Activated B cell treated with CpG ODN at 0.5 μM for 24 hours (primary cell): Measurements from ENCODE around the gene GALNT9. TPM values are rescaled to one million over a fixed set of nuclear protein-coding genes. Genes with fewer than 3 reads are reported as not detected.
"Not testable (repeated sequence)": the region's sequence is repeated elsewhere in the genome, so short reads cannot be mapped to it uniquely, and the experiment has no call there.

Experiments used
- ATAC-seq: fragments of 200-7000 bp; cut with Tn5 transposase; one replicate; pipeline ENCODE4 v1.10.0; 2021; ENCODE audit warnings: low read depth, mild to moderate bottlenecking, moderate library complexity
- CTCF ChIA-PET: fragments of 350-600 bp; sonication (Branson Sonifier 250); formaldehyde crosslinking; loops from one replicate; lab custom pipeline; 2021; ENCODE audit warnings: antibody characterized with exemption; lab: Charles Lee
- POLR2A ChIA-PET: fragments of 350-600 bp; sonication (Branson Sonifier 250); formaldehyde crosslinking; loops from one replicate; lab custom pipeline; 2021; ENCODE audit warnings: antibody characterized with exemption; lab: Charles Lee
- DNase-seq: peaks from one replicate; pipeline ENCODE4 v3.0.0; 2022
- H3K27ac Mint-ChIP-seq: one replicate; pipeline ENCODE4 v1.8.0; 2020; ENCODE audit warnings: mixed read lengths
- H3K27me3 Mint-ChIP-seq: one replicate; pipeline ENCODE4 v1.8.0; 2021; ENCODE audit warnings: mixed read lengths
- H3K36me3 Mint-ChIP-seq: one replicate; pipeline ENCODE4 v1.8.0; 2021; ENCODE audit warnings: low read depth, mixed read lengths
- H3K4me1 Mint-ChIP-seq: one replicate; pipeline ENCODE4 v1.8.0; 2021; ENCODE audit warnings: mixed read lengths
- H3K4me3 Mint-ChIP-seq: one replicate; pipeline ENCODE4 v1.8.0; 2020; ENCODE audit warnings: mild to moderate bottlenecking, mixed read lengths
- H3K9me3 Mint-ChIP-seq: one replicate; pipeline ENCODE4 v1.8.0; 2020; ENCODE audit warnings: mixed read lengths
- CTCF ChIP-seq: fragments of 200-600 bp; IDR thresholded peaks from one replicate; pipeline ENCODE4 v1.8.0; 2022; ENCODE audit warnings: antibody characterized with exemption, mild to moderate bottlenecking
- intact Hi-C: fragments of 100-400 bp; cut with micrococcal nuclease; formaldehyde crosslinking; loops from one replicate; pipeline ENCODE4 v1.15.1; 2024
- total RNA-seq: library from RNA; stranded (reverse); gene quantifications from 2 replicates; pipeline ENCODE4 v1.2.3, GENCODE V29; 2022

GALNT9 gene
- total RNA-seq, 1 donor from 2014 or later = not detected

- no peaks in the 10 kb centered on the region for H3K36me3 Mint-ChIP-seq
- TF ChIP-seq CTCF = no peak
- ChIA-PET POLR2A (no interaction called here), CTCF (no interaction called here)
- intact Hi-C loops = no loop called here
- no peaks in the 10 kb centered on the region for H3K9me3 Mint-ChIP-seq
- H3K27me3 Mint-ChIP-seq = no peaks in the 10 kb centered on the region
- ATAC-seq (no peak), DNase-seq (no peak)
- no peak overlapping the region for H3K4me3 Mint-ChIP-seq
- H3K27ac Mint-ChIP-seq = no peak overlapping the region
- H3K4me1 Mint-ChIP-seq = peaks cover 6% of the 10 kb centered on the region
Observed at GRCh38 chr12:132360906-132361777, 31.8 kb upstream of the GALNT9 start.

GRCh38 chr12:132360410-132360809 is 31.0 kb upstream of the GALNT9 start:
- ATAC-seq = no peak
- H3K4me3 Mint-ChIP-seq = no peak overlapping the region
- no peak for DNase-seq
- ChIA-PET POLR2A (no interaction called here), CTCF (no interaction called here)
- H3K4me1 Mint-ChIP-seq = peaks cover 6% of the 10 kb centered on the region
- TF ChIP-seq CTCF = no peak
- no peaks in the 10 kb centered on the region for H3K27me3 Mint-ChIP-seq
- H3K27ac Mint-ChIP-seq = no peak overlapping the region
- H3K36me3 Mint-ChIP-seq = no peaks in the 10 kb centered on the region
- intact Hi-C loops = no loop called here
- no peaks in the 10 kb centered on the region for H3K9me3 Mint-ChIP-seq

GRCh38 chr12:132359971-132360370 is 30.6 kb upstream of the GALNT9 start:
- peak; percentile 93 for ATAC-seq

GRCh38 chr12:132359551-132359950 is 30.2 kb upstream of the GALNT9 start:
- H3K4me1 Mint-ChIP-seq = peaks cover 6% of the 10 kb centered on the region
- no peak for DNase-seq
- no peak overlapping the region for H3K4me3 Mint-ChIP-seq
- ATAC-seq = no peak
- ChIA-PET POLR2A (no interaction called here), CTCF (no interaction called here)
- no peaks in the 10 kb centered on the region for H3K9me3 Mint-ChIP-seq
- H3K27ac Mint-ChIP-seq = peak overlapping the region; percentile 3
- no peaks in the 10 kb centered on the region for H3K36me3 Mint-ChIP-seq
- intact Hi-C loops = no loop called here
- no peak for TF ChIP-seq CTCF
- no peaks in the 10 kb centered on the region for H3K27me3 Mint-ChIP-seq

More at GRCh38 chr12:132359971-132360370, 30.6 kb upstream of the GALNT9 start:
- Mint-ChIP-seq H3K9me3 (no peaks in the 10 kb centered on the region), H3K4me3 (no peak overlapping the region), H3K27ac (peak overlapping the region; percentile 3), H3K36me3 (no peaks in the 10 kb centered on the region), H3K27me3 (no peaks in the 10 kb centered on the region), H3K4me1 (peaks cover 6% of the 10 kb centered on the region)
- ChIA-PET CTCF (no interaction called here), POLR2A (no interaction called here)
- intact Hi-C loops = no loop called here
- no peak for DNase-seq
- TF ChIP-seq CTCF = no peak

DNA sequence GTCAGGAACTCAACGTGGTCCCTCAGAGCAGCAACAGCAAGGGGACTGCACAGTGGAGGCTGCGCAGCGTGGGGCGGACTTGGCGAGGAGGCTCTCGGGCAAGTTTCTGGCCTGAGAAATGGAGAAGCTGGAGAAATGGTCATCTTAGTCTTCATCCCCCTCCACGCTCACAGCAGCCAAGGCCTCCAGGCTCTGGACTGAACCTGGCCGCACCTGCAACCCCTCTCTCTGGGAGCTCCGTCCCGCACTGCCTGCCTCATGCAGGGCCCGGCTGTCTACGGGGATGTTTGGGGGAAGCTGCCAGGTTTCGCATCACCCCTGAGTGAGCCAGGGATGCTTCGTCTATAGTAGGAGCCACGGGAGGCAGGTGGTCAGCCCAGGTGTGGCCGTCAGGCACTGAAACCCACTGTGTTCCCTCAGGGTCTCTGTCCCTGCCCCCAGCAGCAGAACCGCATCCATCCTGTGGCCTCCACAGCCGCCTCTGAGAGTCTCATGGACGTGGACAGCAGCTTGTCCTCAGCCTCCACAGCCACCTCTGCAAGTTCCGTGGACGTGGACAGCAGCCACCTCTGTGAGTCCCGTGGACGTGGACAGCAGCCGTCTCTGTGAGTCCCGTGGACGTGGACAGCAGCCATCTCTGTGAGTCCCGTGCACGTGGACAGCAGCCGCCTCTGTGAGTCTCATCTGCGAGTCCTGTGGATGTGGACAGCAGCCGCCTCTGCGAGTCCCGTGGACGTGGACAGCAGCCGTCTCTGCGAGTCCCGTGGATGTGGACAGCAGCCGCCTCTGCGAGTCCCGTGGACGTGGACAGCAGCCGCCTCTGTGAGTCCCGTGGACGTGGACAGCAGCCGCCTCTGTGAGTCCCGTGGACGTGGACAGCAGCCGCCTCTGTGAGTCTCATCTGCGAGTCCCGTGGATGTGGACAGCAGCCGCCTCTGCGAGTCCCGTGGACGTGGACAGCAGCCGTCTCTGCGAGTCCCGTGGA is 29.1 kb upstream of the GALNT9 start:
- H3K4me1 Mint-ChIP-seq, H3K27ac Mint-ChIP-seq: not testable (repeated sequence)

More for the DNA sequence above, 29.1 kb upstream of the GALNT9 start:
- H3K9me3 Mint-ChIP-seq, intact Hi-C loops, H3K27me3 Mint-ChIP-seq, CTCF ChIA-PET, DNase-seq, H3K36me3 Mint-ChIP-seq, ATAC-seq, POLR2A ChIA-PET, H3K4me3 Mint-ChIP-seq: not testable (repeated sequence)
